ENCODE data around the gene ACAP1.
A peak's percentile ranks its signal among the peaks of the same experiment; 100 is the strongest.

GRCh38 chr17:7352503-7352889, 16.2 kb downstream of the ACAP1 start:
- TF ChIP-seq, protein P1, sequence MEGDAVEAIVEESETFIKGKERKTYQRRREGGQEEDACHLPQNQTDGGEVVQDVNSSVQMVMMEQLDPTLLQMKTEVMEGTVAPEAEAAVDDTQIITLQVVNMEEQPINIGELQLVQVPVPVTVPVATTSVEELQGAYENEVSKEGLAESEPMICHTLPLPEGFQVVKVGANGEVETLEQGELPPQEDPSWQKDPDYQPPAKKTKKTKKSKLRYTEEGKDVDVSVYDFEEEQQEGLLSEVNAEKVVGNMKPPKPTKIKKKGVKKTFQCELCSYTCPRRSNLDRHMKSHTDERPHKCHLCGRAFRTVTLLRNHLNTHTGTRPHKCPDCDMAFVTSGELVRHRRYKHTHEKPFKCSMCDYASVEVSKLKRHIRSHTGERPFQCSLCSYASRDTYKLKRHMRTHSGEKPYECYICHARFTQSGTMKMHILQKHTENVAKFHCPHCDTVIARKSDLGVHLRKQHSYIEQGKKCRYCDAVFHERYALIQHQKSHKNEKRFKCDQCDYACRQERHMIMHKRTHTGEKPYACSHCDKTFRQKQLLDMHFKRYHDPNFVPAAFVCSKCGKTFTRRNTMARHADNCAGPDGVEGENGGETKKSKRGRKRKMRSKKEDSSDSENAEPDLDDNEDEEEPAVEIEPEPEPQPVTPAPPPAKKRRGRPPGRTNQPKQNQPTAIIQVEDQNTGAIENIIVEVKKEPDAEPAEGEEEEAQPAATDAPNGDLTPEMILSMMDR (IDR thresholded peaks at IDR 0.05), result peak; percentile 62
- TF ChIP-seq POLR2AphosphoS5 (IDR thresholded peaks at IDR 0.05; ENCODE audit: low read depth, low read length) (no peak), TCF7L2 (IDR thresholded peaks at IDR 0.05; ENCODE audit: low read depth, low read length) (no peak)
